DND-41 (cell line): ENCODE results near the gene CRYGS.

Experiments
- ATAC-seq: fragments of 200-7000 bp; cut with Tn5 transposase; 3 replicates; pipeline ENCODE4 v1.9.1; 2021; ENCODE audit warnings: low read depth; ENCODE audit not compliant: insufficient read depth
- DNase-seq: peaks from one replicate; pipeline ENCODE4 v3.0.0-alpha.2; 2020
- H2AFZ ChIP-seq: 2 replicates; pipeline ENCODE4 v1.6.0; 2012; ENCODE audit warnings: low read depth, low read length
- H3K27ac ChIP-seq: 2 replicates; pipeline ENCODE4 v1.5.1; 2012; ENCODE audit warnings: low read length, inconsistent platforms
- H3K27me3 ChIP-seq: fragments of 200-600 bp; sonication (generic); 2 replicates; pipeline ENCODE4 v1.6.0; 2012; ENCODE audit warnings: low read length, mild to moderate bottlenecking, inconsistent platforms; ENCODE audit not compliant: insufficient read depth, poor library complexity
- H3K36me3 ChIP-seq: 2 replicates; pipeline ENCODE4 v1.5.1; 2012; ENCODE audit warnings: low read length, inconsistent platforms; ENCODE audit not compliant: insufficient read depth
- H3K4me1 ChIP-seq: 2 replicates; pipeline ENCODE4 v1.5.1; 2012; ENCODE audit warnings: mild to moderate bottlenecking, low read length; ENCODE audit not compliant: insufficient read depth
- H3K4me2 ChIP-seq: 2 replicates; pipeline ENCODE4 v1.6.0; 2012; ENCODE audit warnings: mild to moderate bottlenecking, moderate library complexity, low read length, inconsistent platforms; ENCODE audit not compliant: insufficient read depth
- H3K4me3 ChIP-seq, 2 experiments: fragments of 200-600 bp in 1 of 2; shearing (Covaris generic) in 1 of 2; 2 replicates each; pipeline ENCODE4 v1.5.1; 2012 to 2016; ENCODE audit warnings: inconsistent platforms in 2 of 2, low read length in 2 of 2, mild to moderate bottlenecking in 2 of 2, low read depth in 1 of 2, moderate library complexity in 1 of 2
- H3K79me2 ChIP-seq: 2 replicates; pipeline ENCODE4 v1.6.0; 2012; ENCODE audit warnings: low read length, inconsistent platforms; ENCODE audit not compliant: insufficient read depth
- H3K9ac ChIP-seq: 2 replicates; pipeline ENCODE4 v1.6.0; 2012; ENCODE audit warnings: low read depth, mild to moderate bottlenecking, inconsistent platforms, low read length, moderate library complexity
- H3K9me3 ChIP-seq: 2 replicates; pipeline ENCODE4 v1.5.1; 2012; ENCODE audit warnings: low read length, moderate library complexity, mild to moderate bottlenecking, inconsistent platforms; ENCODE audit not compliant: insufficient read depth, severe bottlenecking
- H4K20me1 ChIP-seq: 2 replicates; pipeline ENCODE4 v1.6.0; 2012; ENCODE audit warnings: low read length; ENCODE audit not compliant: insufficient read depth
- CTCF ChIP-seq: IDR thresholded peaks from 2 replicates; pipeline ENCODE4 v1.5.1; 2012; ENCODE audit warnings: borderline replicate concordance, low read length, moderate library complexity, mild to moderate bottlenecking; ENCODE audit not compliant: poor library complexity, severe bottlenecking; ENCODE audit errors: extremely low read depth
- EZH2 ChIP-seq: IDR thresholded peaks from 3 replicates; pipeline ENCODE4 v1.6.1; 2012; ENCODE audit warnings: borderline replicate concordance, low read depth, mild to moderate bottlenecking, moderate library complexity, low read length, inconsistent platforms; ENCODE audit not compliant: severe bottlenecking

CRYGS gene

GRCh38 chr3:186530415-186530814, 13.8 kb downstream of the CRYGS start:
- no peak overlapping the region for H2AFZ ChIP-seq
- H3K27ac ChIP-seq = no peak overlapping the region
- H3K4me1 ChIP-seq = no peaks in the 10 kb centered on the region
- no peaks in the 10 kb centered on the region for H3K36me3 ChIP-seq
- ATAC-seq = 0 out of 3 replicates have a peak, but pooled peaks have one; percentile 53
- no peak overlapping the region for H3K4me3 ChIP-seq
- no peaks in the 10 kb centered on the region for H4K20me1 ChIP-seq
- H3K4me2 ChIP-seq = no peak overlapping the region
- H3K27me3 ChIP-seq = no peaks in the 10 kb centered on the region
- H3K9ac ChIP-seq = no peak overlapping the region
- no peaks in the 10 kb centered on the region for H3K9me3 ChIP-seq
- no peak for DNase-seq
- no peaks in the 10 kb centered on the region for H3K79me2 ChIP-seq
- no peak for TF ChIP-seq EZH2
- no peak for TF ChIP-seq CTCF

DNA sequence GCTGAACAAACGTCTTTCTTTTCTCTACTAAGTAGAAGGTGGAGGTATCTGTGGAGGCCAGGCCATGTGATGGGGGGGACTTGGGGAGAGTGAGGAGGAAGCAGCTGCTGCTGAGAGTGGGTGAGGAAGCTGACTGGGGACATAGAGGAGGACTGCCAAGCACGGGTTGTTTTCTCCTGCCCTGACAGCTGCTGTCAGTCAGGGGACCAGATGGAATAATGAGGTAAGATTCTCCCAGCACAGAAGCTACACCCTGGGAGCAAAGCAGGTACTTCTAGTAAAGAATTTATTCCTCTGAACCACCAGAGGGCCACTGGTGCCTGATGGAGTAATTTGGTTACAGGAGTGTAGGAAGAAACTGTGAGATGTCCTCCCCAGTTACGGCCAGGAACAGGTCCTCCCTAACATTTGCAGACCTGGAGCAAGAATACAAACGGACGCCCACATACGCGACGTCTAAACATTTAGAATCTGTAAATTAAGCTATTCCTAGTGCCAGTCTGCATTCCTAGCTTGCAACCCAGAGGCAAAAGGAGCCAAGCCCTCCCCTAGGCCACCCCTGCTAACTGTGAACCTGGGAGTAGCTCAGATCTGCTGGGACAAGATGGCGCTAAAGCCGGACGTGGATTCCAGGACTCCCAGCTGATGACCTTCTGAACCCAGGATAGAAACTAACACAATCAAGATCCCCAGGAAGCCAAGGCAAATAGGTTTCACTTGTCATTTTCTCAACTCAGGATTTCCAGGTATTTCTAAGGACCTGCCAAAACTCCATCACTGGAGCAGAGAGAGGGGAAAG, 14.8 kb downstream of the CRYGS start:
- DNase-seq = no peak
- Histone ChIP-seq H3K36me3 (no peaks in the 10 kb centered on the region), H2AFZ (no peak overlapping the region), H3K4me1 (no peaks in the 10 kb centered on the region), H3K27ac (no peak overlapping the region), H3K9ac (no peak overlapping the region), H3K4me2 (no peak overlapping the region), H3K4me3 (no peak overlapping the region), H4K20me1 (no peaks in the 10 kb centered on the region), H3K27me3 (no peaks in the 10 kb centered on the region), H3K9me3 (no peaks in the 10 kb centered on the region), H3K79me2 (no peaks in the 10 kb centered on the region)
- ATAC-seq = no peak
- TF ChIP-seq EZH2 (no peak), CTCF (no peak)

DNA sequence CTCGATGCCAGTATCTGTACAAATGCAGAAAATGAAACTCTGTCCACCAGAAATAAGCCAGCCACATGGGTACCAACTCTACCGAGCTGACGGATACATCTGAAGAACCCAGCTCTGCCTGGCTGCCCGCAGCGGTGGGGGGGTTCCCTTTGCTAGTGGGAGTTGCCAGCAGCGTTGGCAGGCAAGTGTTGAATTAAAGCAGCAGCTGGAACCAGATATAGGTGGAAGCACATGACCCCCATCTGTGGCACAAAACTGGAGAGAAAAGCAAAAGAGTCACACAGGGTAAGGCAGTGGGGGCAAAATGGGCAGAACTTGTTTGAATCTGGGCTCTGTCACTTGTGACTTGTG, 17.9 kb downstream of the CRYGS start:
- Histone ChIP-seq H3K27ac (no peak overlapping the region), H3K4me1 (no peaks in the 10 kb centered on the region), H3K9ac (no peak overlapping the region), H3K4me2 (no peak overlapping the region), H3K36me3 (no peaks in the 10 kb centered on the region), H3K27me3 (no peaks in the 10 kb centered on the region), H4K20me1 (no peaks in the 10 kb centered on the region), H3K4me3 (no peak overlapping the region), H3K79me2 (no peaks in the 10 kb centered on the region), H3K9me3 (no peaks in the 10 kb centered on the region), H2AFZ (no peak overlapping the region)
- TF ChIP-seq CTCF (no peak), EZH2 (no peak)
- DNase-seq (no peak), ATAC-seq (no peak)
